HL-60 (cell line): ENCODE data around the gene SGIP1.

Experiments
- GABPA ChIP-seq: IDR thresholded peaks from 2 replicates; pipeline ENCODE4 v1.6.1; 2012; ENCODE audit warnings: low read depth
- POLR2AphosphoS5 ChIP-seq: IDR thresholded peaks from 2 replicates; pipeline ENCODE4 v1.6.1; 2012; ENCODE audit warnings: low read depth
- TF ChIP-seq, protein P1 (sequence below): IDR thresholded peaks from one replicate; pipeline ENCODE4 v1.5.1; 2011; ENCODE audit warnings: low read length, control low read depth, inconsistent platforms; ENCODE audit not compliant: insufficient read depth

DNA sequence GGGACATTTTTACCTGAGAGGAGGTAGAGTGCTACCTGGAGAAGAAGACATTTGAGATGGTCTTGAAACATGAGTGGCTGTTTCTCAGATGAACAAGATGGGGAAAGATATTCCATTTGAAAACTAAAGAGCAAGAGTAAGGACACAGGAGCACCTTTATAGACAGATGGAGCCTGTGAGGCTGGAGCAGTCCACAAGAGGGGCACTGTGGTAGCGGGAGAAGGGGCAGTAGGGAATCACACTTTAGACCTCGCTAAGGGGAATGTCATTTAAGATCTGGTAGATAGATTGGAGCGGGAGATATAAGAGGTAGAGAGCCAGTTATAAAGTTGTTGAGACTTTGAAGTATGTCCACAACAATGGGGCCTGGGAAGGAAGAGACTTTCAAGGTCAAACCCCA lies 241.7 kb downstream of the SGIP1 start:
- TF ChIP-seq, protein P1, sequence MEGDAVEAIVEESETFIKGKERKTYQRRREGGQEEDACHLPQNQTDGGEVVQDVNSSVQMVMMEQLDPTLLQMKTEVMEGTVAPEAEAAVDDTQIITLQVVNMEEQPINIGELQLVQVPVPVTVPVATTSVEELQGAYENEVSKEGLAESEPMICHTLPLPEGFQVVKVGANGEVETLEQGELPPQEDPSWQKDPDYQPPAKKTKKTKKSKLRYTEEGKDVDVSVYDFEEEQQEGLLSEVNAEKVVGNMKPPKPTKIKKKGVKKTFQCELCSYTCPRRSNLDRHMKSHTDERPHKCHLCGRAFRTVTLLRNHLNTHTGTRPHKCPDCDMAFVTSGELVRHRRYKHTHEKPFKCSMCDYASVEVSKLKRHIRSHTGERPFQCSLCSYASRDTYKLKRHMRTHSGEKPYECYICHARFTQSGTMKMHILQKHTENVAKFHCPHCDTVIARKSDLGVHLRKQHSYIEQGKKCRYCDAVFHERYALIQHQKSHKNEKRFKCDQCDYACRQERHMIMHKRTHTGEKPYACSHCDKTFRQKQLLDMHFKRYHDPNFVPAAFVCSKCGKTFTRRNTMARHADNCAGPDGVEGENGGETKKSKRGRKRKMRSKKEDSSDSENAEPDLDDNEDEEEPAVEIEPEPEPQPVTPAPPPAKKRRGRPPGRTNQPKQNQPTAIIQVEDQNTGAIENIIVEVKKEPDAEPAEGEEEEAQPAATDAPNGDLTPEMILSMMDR: no peak
- no peak for TF ChIP-seq POLR2AphosphoS5
- no peak for TF ChIP-seq GABPA
